Daoy (cell line): ENCODE measurements around the gene PLCB2. TPM values are rescaled to one million over a fixed set of nuclear protein-coding genes. Genes with fewer than 3 reads are reported as not detected.

ENCODE experiments used
- DNase-seq: peaks from one replicate; pipeline ENCODE4 v3.0.0-alpha.2; 2015; ENCODE audit warnings: low read depth
- total RNA-seq: library from RNA; depleted of rRNA; stranded (reverse); fragments of >200 nt; shearing (Covaris generic); gene quantifications from 2 replicates; pipeline ENCODE4 v1.2.3, GENCODE V29; 2014

Gene PLCB2
- total RNA-seq, 1 experiment from 2014 or later: 0.29 TPM

GRCh38 chr15:40270246-40270995 lies 37.3 kb downstream of the PLCB2 start:
- no peak for DNase-seq

- DNase-seq: no peak
These were observed 38.1 kb downstream of the PLCB2 start for GRCh38 chr15:40269604-40270003.

GRCh38 chr15:40267670-40268069 lies 40.1 kb downstream of the PLCB2 start:
- DNase-seq: no peak

GRCh38 chr15:40266828-40267304 lies 40.9 kb downstream of the PLCB2 start:
- DNase-seq: peak; percentile 96

GRCh38 chr15:40265875-40266274 lies 41.9 kb downstream of the PLCB2 start:
- no peak for DNase-seq

GRCh38 chr15:40265355-40265754 lies 42.4 kb downstream of the PLCB2 start:
- DNase-seq: no peak

GRCh38 chr15:40264321-40265153 lies 43.2 kb downstream of the PLCB2 start:
- no peak for DNase-seq

GRCh38 chr15:40263024-40263754 lies 44.5 kb downstream of the PLCB2 start:
- peak; percentile 44 for DNase-seq

GRCh38 chr15:40259021-40259420 lies 48.7 kb downstream of the PLCB2 start:
- no peak for DNase-seq

GRCh38 chr15:40258544-40258943 lies 49.2 kb downstream of the PLCB2 start:
- peak; percentile 32 for DNase-seq

GRCh38 chr15:40257656-40258450 lies 49.9 kb downstream of the PLCB2 start:
- DNase-seq: peak; percentile 53

- DNase-seq: peak; percentile 63
These were observed 51.0 kb downstream of the PLCB2 start for GRCh38 chr15:40256638-40257235.

- DNase-seq: no peak
These were observed 52.7 kb downstream of the PLCB2 start for GRCh38 chr15:40255033-40255432.

GRCh38 chr15:40254452-40254851 lies 53.3 kb downstream of the PLCB2 start:
- DNase-seq: no peak

GRCh38 chr15:40253167-40253790 lies 54.5 kb downstream of the PLCB2 start:
- DNase-seq: no peak

GRCh38 chr15:40252438-40253166 lies 55.1 kb downstream of the PLCB2 start:
- no peak for DNase-seq

GRCh38 chr15:40252141-40252437 lies 55.6 kb downstream of the PLCB2 start:
- no peak for DNase-seq

- DNase-seq: no peak
These were observed 56.1 kb downstream of the PLCB2 start for GRCh38 chr15:40251486-40252140.

- DNase-seq: no peak
These were observed 56.8 kb downstream of the PLCB2 start for GRCh38 chr15:40250771-40251483.
